A673 (cell line): ENCODE data around the gene NECAB2. TPM values are rescaled to one million over a fixed set of nuclear protein-coding genes. Genes with fewer than 3 reads are reported as not detected.

Experiments
- BruUV-seq: library from RNA; stranded (reverse); fragments of 400-500 nt; replicated peaks from 2 replicates; lab custom pipeline; 2021; lab: Mats Ljungman, UMichigan
- CTCF ChIA-PET: fragments of 300-600 bp; sonication (Branson Sonifier 250); formaldehyde crosslinking; loops from one replicate; lab custom pipeline; 2022; ENCODE audit warnings: antibody characterized with exemption; lab: Charles Lee
- POLR2A ChIA-PET: fragments of 300-600 bp; sonication (Branson Sonifier 250); formaldehyde crosslinking; loops from one replicate; lab custom pipeline; 2022; ENCODE audit warnings: antibody characterized with exemption; ENCODE audit not compliant: low non-redundant PET; lab: Charles Lee
- DNase-seq: peaks from one replicate; pipeline ENCODE4 v3.0.0-alpha.2; 2015; ENCODE audit warnings: low spot score
- H3K27ac ChIP-seq: fragments of 200-600 bp; sonication (generic); 2 replicates; pipeline ENCODE4 v1.5.1; 2016; ENCODE audit warnings: mixed run types, low read depth, mild to moderate bottlenecking, mixed read lengths, antibody characterized with exemption, low read length; ENCODE audit not compliant: poor library complexity, severe bottlenecking
- H3K27me3 ChIP-seq: fragments of 200-600 bp; sonication (generic); replicated peaks from 2 replicates; pipeline ENCODE4 v1.6.1; 2017; ENCODE audit warnings: mixed run types, low read depth, mild to moderate bottlenecking, mixed read lengths, antibody characterized with exemption, low read length; ENCODE audit not compliant: insufficient read depth, poor library complexity
- H3K36me3 ChIP-seq: fragments of 200-600 bp; sonication (generic); 2 replicates; pipeline ENCODE4 v1.6.1; 2016; ENCODE audit warnings: mixed run types, mild to moderate bottlenecking, mixed read lengths, antibody characterized with exemption, low read length; ENCODE audit not compliant: insufficient read depth, poor library complexity, severe bottlenecking
- H3K4me1 ChIP-seq: fragments of 200-600 bp; sonication (generic); 2 replicates; pipeline ENCODE4 v1.6.1; 2017; ENCODE audit warnings: mixed run types, mild to moderate bottlenecking, mixed read lengths, antibody characterized with exemption, low read length; ENCODE audit not compliant: insufficient read depth, poor library complexity, severe bottlenecking
- H3K4me3 ChIP-seq: fragments of 200-600 bp; sonication (generic); 2 replicates; pipeline ENCODE4 v1.5.1; 2016; ENCODE audit warnings: low read depth, mixed run types, mild to moderate bottlenecking, mixed read lengths, low read length; ENCODE audit not compliant: poor library complexity, severe bottlenecking
- H3K9me3 ChIP-seq: fragments of 200-600 bp; sonication (generic); 2 replicates; pipeline ENCODE4 v1.6.1; 2016; ENCODE audit warnings: mixed run types, low read depth, mild to moderate bottlenecking, mixed read lengths, antibody characterized with exemption, low read length; ENCODE audit not compliant: poor library complexity, severe bottlenecking
- EZH2 ChIP-seq: fragments of 200-600 bp; sonication (generic); IDR thresholded peaks from 2 replicates; pipeline ENCODE4 v1.6.1; 2017; ENCODE audit warnings: borderline replicate concordance, low read depth, mild to moderate bottlenecking, mixed read lengths, antibody characterized with exemption, low read length; ENCODE audit not compliant: poor library complexity, severe bottlenecking
- intact Hi-C: fragments of 100-400 bp; cut with micrococcal nuclease; formaldehyde crosslinking; loops from one replicate; pipeline ENCODE4 v1.10.0; 2022; ENCODE audit not compliant: unreplicated experiment
- total RNA-seq: library from RNA; stranded (reverse); gene quantifications from 2 replicates; pipeline ENCODE4 v1.2.3, GENCODE V29; 2021
- TF ChIP-seq, protein P1 (sequence below): fragments of 300-800, 200-600 bp; sonication (generic); conservative IDR thresholded peaks from 2 replicates; pipeline ENCODE4 v1.5.1; 2017; ENCODE audit warnings: low read depth, mild to moderate bottlenecking, antibody characterized with exemption, low read length, moderate library complexity, mixed read lengths

The NECAB2 gene
- total RNA-seq, 1 experiment from 2014 or later = 0.80 TPM

DNA sequence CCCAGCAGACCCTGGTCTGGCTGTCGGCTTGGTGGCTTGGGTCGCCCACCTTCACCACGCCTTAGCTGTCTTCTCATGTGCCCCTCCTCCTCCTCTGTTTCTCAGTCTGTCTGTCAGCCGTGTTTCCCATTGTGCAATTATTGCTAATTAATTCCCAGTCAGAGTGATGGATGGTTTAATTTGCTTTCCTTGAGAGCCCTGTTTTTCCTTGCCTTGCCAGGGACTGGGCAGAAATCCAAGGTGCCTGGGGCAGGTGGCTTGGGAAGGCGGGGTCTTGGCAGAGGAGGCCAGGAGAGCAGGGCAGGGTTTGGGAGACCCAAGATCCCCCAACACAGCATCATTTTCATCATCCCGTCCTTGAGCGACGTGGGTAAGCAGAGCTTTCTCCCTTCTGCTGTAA, 21.3 kb downstream of the NECAB2 start:
- Histone ChIP-seq H3K27ac (no peak overlapping the region), H3K9me3 (no peaks in the 10 kb centered on the region), H3K27me3 (peaks cover 41% of the 10 kb centered on the region), H3K36me3 (no peaks in the 10 kb centered on the region), H3K4me3 (no peak overlapping the region), H3K4me1 (no peaks in the 10 kb centered on the region)
- no TSS peak for BruUV-seq
- DNase-seq = no peak
- no peak for TF ChIP-seq EZH2
- TF ChIP-seq, protein P1, sequence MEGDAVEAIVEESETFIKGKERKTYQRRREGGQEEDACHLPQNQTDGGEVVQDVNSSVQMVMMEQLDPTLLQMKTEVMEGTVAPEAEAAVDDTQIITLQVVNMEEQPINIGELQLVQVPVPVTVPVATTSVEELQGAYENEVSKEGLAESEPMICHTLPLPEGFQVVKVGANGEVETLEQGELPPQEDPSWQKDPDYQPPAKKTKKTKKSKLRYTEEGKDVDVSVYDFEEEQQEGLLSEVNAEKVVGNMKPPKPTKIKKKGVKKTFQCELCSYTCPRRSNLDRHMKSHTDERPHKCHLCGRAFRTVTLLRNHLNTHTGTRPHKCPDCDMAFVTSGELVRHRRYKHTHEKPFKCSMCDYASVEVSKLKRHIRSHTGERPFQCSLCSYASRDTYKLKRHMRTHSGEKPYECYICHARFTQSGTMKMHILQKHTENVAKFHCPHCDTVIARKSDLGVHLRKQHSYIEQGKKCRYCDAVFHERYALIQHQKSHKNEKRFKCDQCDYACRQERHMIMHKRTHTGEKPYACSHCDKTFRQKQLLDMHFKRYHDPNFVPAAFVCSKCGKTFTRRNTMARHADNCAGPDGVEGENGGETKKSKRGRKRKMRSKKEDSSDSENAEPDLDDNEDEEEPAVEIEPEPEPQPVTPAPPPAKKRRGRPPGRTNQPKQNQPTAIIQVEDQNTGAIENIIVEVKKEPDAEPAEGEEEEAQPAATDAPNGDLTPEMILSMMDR = no peak
- intact Hi-C loops = no loop called here
- ChIA-PET CTCF (no interaction called here), POLR2A (no interaction called here)

DNA sequence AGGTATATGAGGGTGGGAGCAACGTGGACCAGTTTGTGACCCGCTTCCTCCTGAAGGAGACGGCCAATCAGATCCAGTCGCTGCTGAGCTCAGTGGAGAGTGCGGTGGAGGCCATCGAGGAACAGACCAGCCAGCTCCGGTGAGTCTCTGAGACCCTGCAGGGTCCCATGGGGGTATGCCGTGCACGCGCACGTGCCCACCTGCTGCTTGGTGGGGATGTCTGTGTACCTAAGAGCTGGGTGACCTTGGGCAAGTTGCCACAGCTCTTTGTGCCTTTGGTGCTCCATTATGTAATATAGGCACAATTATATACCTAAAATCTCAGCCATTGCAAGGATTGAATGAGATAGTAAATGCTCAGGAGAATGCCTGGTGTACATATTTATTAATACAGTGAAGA, 22.4 kb downstream of the NECAB2 start:
- H3K36me3 ChIP-seq = no peaks in the 10 kb centered on the region
- H3K9me3 ChIP-seq = no peaks in the 10 kb centered on the region
- H3K27me3 ChIP-seq = peaks cover 41% of the 10 kb centered on the region
- no TSS peak for BruUV-seq
- CTCF ChIA-PET = no interaction called here
- H3K4me3 ChIP-seq = no peak overlapping the region
- no peaks in the 10 kb centered on the region for H3K4me1 ChIP-seq
- DNase-seq = no peak
- TF ChIP-seq, protein P1 = no peak
- TF ChIP-seq EZH2 = no peak
- intact Hi-C loops = no loop called here
- no peak overlapping the region for H3K27ac ChIP-seq
- POLR2A ChIA-PET = interaction anchor here (0.6 kb wide), 1 partner anchor 148 kb away, joined by 4 read pairs; no protein-coding TSS in a partner anchor

DNA sequence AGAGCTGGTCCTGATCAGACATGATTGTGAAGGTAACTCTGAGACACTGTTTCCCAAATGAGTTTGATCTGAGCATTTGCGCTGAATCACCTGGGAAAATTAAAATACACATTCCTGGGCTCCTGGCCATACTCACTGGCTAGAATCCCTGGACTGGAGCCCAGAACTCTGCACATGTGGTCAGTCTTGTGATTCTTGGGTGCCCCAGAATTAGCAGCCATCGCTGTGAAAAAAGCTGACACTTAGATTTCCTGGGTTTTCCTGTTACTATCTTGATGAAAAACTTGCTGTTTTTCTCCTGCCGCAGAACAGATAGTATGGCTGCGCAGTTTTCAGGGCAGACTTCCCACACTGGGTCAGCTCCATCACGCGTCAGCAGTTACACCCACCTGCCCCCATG, 24.6 kb downstream of the NECAB2 start:
- DNase-seq = no peak
- no peaks in the 10 kb centered on the region for H3K4me1 ChIP-seq

More for the DNA sequence above, 24.6 kb downstream of the NECAB2 start:
- TF ChIP-seq, protein P1 = no peak
- TF ChIP-seq EZH2 = no peak
- intact Hi-C loops = no loop called here
- H3K36me3 ChIP-seq = no peaks in the 10 kb centered on the region
- no peaks in the 10 kb centered on the region for H3K9me3 ChIP-seq
- no peak overlapping the region for H3K4me3 ChIP-seq
- peaks cover 27% of the 10 kb centered on the region for H3K27me3 ChIP-seq
- no TSS peak for BruUV-seq
- ChIA-PET CTCF (interaction anchor here (0.6 kb wide), 1 partner anchor 15 kb away, joined by 6 read pairs; no protein-coding TSS in a partner anchor), POLR2A (no interaction called here)
- no peak overlapping the region for H3K27ac ChIP-seq
